T-cell (primary cell): ENCODE results near the gene LRRC2. TPM values are rescaled to one million over a fixed set of nuclear protein-coding genes. Genes with fewer than 3 reads are reported as not detected.

Experiments used
- ATAC-seq, 4 experiments: fragments of 200-7000 bp in 3 of 4; fragments of 150-1000 bp in 1 of 4; cut with Tn5 transposase; replicated peaks in 1 of 4; 1 replicate in 3 of 4; 2 replicates in 1 of 4; pipeline ENCODE4 v1.10.0; 2021; ENCODE audit warnings: moderate library complexity in 3 of 4, mild to moderate bottlenecking in 2 of 4, moderate number of reproducible peaks in 1 of 4
- CTCF ChIA-PET, 2 donors: fragments of 300-600 bp; sonication (Branson Sonifier 250); formaldehyde crosslinking; loops; one replicate each; lab custom pipeline; 2022; ENCODE audit warnings: antibody characterized with exemption in 2 of 2; lab: Charles Lee
- POLR2A ChIA-PET, 2 donors: fragments of 300-600 bp; sonication (Branson Sonifier 250); formaldehyde crosslinking; loops; one replicate each; lab custom pipeline; 2022; ENCODE audit warnings: antibody characterized with exemption in 2 of 2; lab: Charles Lee
- DNase-seq, 35 experiments: peaks; one replicate each; pipeline versions ENCODE4 v3.0.0 to v3.0.0-alpha.2; 2013 to 2023
- H3K27ac ChIP-seq: one replicate; pipeline ENCODE4 v1.5.1; 2013; ENCODE audit warnings: low read length
- H3K27me3 ChIP-seq, 2 experiments: replicated peaks in 1 of 2; 1 replicate in 1 of 2; 2 replicates in 1 of 2; pipeline versions ENCODE4 v1.6.1 to v1.7.0; 2013; ENCODE audit warnings: low read length in 1 of 2, mixed read lengths in 1 of 2; ENCODE audit not compliant: control insufficient read depth in 2 of 2, insufficient read depth in 2 of 2; ENCODE audit errors: extremely low read depth in 1 of 2
- H3K36me3 ChIP-seq, 2 donors: 1 replicate in 1 of 2; 2 replicates in 1 of 2; pipeline versions ENCODE4 v1.6.1 to v1.7.0; 2013; ENCODE audit warnings: low read length in 1 of 2; ENCODE audit not compliant: control insufficient read depth in 2 of 2, insufficient read depth in 1 of 2; ENCODE audit errors: extremely low read depth in 1 of 2
- H3K4me1 ChIP-seq, 2 experiments: 1 replicate in 1 of 2; 2 replicates in 1 of 2; pipeline versions ENCODE4 v1.6.1 to v1.7.0; 2013; ENCODE audit warnings: low read length in 2 of 2, mixed read lengths in 1 of 2; ENCODE audit not compliant: insufficient read depth in 2 of 2, control insufficient read depth in 1 of 2; ENCODE audit errors: extremely low read depth in 1 of 2
- H3K4me3 ChIP-seq, 2 donors: 1 replicate in 1 of 2; 2 replicates in 1 of 2; pipeline versions ENCODE4 v1.5.1 to v1.7.0; 2013; ENCODE audit warnings: mild to moderate bottlenecking in 2 of 2, low read length in 1 of 2, moderate library complexity in 1 of 2; ENCODE audit not compliant: control insufficient read depth in 1 of 2; ENCODE audit errors: extremely low read depth in 1 of 2
- H3K9me3 ChIP-seq: 2 replicates; pipeline ENCODE4 v1.7.0; 2013
- H3K27ac Mint-ChIP-seq, 2 donors: one replicate each; pipeline ENCODE4 v1.8.0; 2020 to 2021; ENCODE audit warnings: mild to moderate bottlenecking in 2 of 2, mixed read lengths in 2 of 2
- H3K27me3 Mint-ChIP-seq, 2 donors: one replicate each; pipeline ENCODE4 v1.8.0; 2021 to 2022; ENCODE audit warnings: mixed read lengths in 2 of 2
- H3K36me3 Mint-ChIP-seq: one replicate; pipeline ENCODE4 v1.8.0; 2021; ENCODE audit warnings: mixed read lengths
- H3K4me1 Mint-ChIP-seq, 3 donors: one replicate each; pipeline ENCODE4 v1.8.0; 2020 to 2022; ENCODE audit warnings: mixed read lengths in 3 of 3, mild to moderate bottlenecking in 1 of 3
- H3K4me3 Mint-ChIP-seq, 3 donors: one replicate each; pipeline ENCODE4 v1.8.0; 2020 to 2022; ENCODE audit warnings: mild to moderate bottlenecking in 3 of 3, mixed read lengths in 3 of 3, moderate library complexity in 3 of 3
- H3K9me3 Mint-ChIP-seq, 3 donors: one replicate each; pipeline ENCODE4 v1.8.0; 2020 to 2022; ENCODE audit warnings: mixed read lengths in 3 of 3
- WGBS: methylation state at CpG from one replicate; pipeline ENCODE4 v1.1.5; 2013; ENCODE audit warnings: missing lambda C conversion rate; ENCODE audit not compliant: insufficient coverage; 5-methylcytosine and 5-hydroxymethylcytosine counted together
- total RNA-seq, 35 experiments: library from RNA in 6 of 35; stranded (reverse) in 6 of 35; fragments of 120-200 nt in 1 of 35; gene quantifications; one replicate each; pipeline versions ENCODE4 v1.2.1 to v1.2.4 and lab custom pipeline; 2013 to 2026

Gene LRRC2
- total RNA-seq, 5 donors from 2014 or later (not counting 1 experiment from before 2014, with no cell fraction given): 0.30 to 1.9 (median 1.0) TPM

DNA sequence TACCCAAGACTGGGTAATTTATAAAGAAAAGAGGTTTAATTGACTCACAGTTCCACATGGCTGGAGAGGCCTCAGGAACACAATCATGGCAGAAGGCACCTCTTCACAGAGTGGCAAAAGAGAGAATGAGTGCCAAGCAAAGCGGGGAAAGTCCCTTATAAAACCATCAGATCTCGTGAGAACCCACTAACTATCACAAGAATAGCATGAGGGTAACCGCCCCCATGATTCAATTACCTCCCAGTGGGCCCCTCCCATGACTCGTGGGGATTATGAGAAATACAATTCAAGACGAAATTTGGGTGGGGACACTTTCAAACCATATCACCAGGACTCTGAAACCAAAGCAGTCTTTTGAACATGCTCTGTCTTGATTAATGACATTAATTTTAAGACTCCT lies 61.3 kb downstream of the LRRC2 start:
- peak in 2 of 4 experiments; percentile 11 to 29 for ATAC-seq

GRCh38 chr3:46503200-46503874 lies 62.8 kb downstream of the LRRC2 start:
- H3K9me3 ChIP-seq: no peaks in the 10 kb centered on the region
- no peaks in the 10 kb centered on the region for H3K36me3 Mint-ChIP-seq
- H3K4me3 ChIP-seq: no peak overlapping the region
- no peaks in the 10 kb centered on the region for H3K9me3 Mint-ChIP-seq
- ATAC-seq (no peak), DNase-seq (no peak)
- peaks cover 0 to 10% of the 10 kb centered on the region in 2 experiments for H3K4me1 ChIP-seq
- no peaks in the 10 kb centered on the region for H3K27me3 ChIP-seq
- H3K36me3 ChIP-seq: no peaks in the 10 kb centered on the region
- peaks cover 5 to 23% (median 22%) of the 10 kb centered on the region in 3 donors for H3K4me1 Mint-ChIP-seq
- WGBS: 75% methylated on average over 2 of the region's 7 CpGs
- POLR2A ChIA-PET: interaction anchor here in 1 of 2 donors (0.6 kb wide), 1 partner anchor 122 kb away, joined by 3 read pairs; no protein-coding TSS in a partner anchor
- no peak overlapping the region for H3K27ac ChIP-seq
- peaks cover 0 to 2% of the 10 kb centered on the region in 2 donors for H3K27me3 Mint-ChIP-seq
- H3K27ac Mint-ChIP-seq: no peak overlapping the region
- CTCF ChIA-PET: interaction anchor here in 1 of 2 donors (0.6 kb wide), 1 partner anchor 134 kb away, joined by 3 read pairs; no protein-coding TSS in a partner anchor
- H3K4me3 Mint-ChIP-seq: no peak overlapping the region

More for the DNA sequence above, 61.3 kb downstream of the LRRC2 start:
- Histone ChIP-seq H3K4me3 (no peak overlapping the region), H3K27ac (no peak overlapping the region), H3K4me1 (peaks cover 0 to 10% of the 10 kb centered on the region in 2 experiments), H3K27me3 (no peaks in the 10 kb centered on the region), H3K9me3 (no peaks in the 10 kb centered on the region), H3K36me3 (no peaks in the 10 kb centered on the region)
- no peaks in the 10 kb centered on the region for H3K36me3 Mint-ChIP-seq
- peaks cover 0 to 2% of the 10 kb centered on the region in 2 donors for H3K27me3 Mint-ChIP-seq
- no peak overlapping the region for H3K4me3 Mint-ChIP-seq
- ChIA-PET POLR2A (no interaction called here), CTCF (no interaction called here)
- H3K9me3 Mint-ChIP-seq: no peaks in the 10 kb centered on the region
- no peak overlapping the region for H3K27ac Mint-ChIP-seq
- H3K4me1 Mint-ChIP-seq: peaks cover 5 to 22% (median 18%) of the 10 kb centered on the region in 3 donors
- no CpG with 5 or more reads among the region's 5 CpGs for WGBS
- DNase-seq: peak in 2 of 35 experiments; percentile 13 to 40

GRCh38 chr3:46501702-46502101 lies 64.4 kb downstream of the LRRC2 start:
- CTCF ChIA-PET: interaction anchor here in 1 of 2 donors (0.7 kb wide), 1 partner anchor 797 kb away, joined by 3 read pairs; no protein-coding TSS in a partner anchor
- no peak for ATAC-seq
- DNase-seq: no peak
- Mint-ChIP-seq H3K4me1 (peaks cover 14 to 30% (median 23%) of the 10 kb centered on the region in 3 donors), H3K27ac (no peak overlapping the region), H3K4me3 (no peak overlapping the region), H3K9me3 (no peaks in the 10 kb centered on the region), H3K36me3 (no peaks in the 10 kb centered on the region), H3K27me3 (peaks cover 0 to 1% of the 10 kb centered on the region in 2 donors)
- peaks cover 4 to 12% of the 10 kb centered on the region in 2 experiments for H3K4me1 ChIP-seq
- H3K27ac ChIP-seq: no peak overlapping the region
- POLR2A ChIA-PET: no interaction called here
- no peaks in the 10 kb centered on the region for H3K27me3 ChIP-seq
- no peaks in the 10 kb centered on the region for H3K9me3 ChIP-seq
- no peaks in the 10 kb centered on the region for H3K36me3 ChIP-seq
- no peak overlapping the region for H3K4me3 ChIP-seq
- WGBS: 88% methylated on average over 4 of the region's 4 CpGs

DNA sequence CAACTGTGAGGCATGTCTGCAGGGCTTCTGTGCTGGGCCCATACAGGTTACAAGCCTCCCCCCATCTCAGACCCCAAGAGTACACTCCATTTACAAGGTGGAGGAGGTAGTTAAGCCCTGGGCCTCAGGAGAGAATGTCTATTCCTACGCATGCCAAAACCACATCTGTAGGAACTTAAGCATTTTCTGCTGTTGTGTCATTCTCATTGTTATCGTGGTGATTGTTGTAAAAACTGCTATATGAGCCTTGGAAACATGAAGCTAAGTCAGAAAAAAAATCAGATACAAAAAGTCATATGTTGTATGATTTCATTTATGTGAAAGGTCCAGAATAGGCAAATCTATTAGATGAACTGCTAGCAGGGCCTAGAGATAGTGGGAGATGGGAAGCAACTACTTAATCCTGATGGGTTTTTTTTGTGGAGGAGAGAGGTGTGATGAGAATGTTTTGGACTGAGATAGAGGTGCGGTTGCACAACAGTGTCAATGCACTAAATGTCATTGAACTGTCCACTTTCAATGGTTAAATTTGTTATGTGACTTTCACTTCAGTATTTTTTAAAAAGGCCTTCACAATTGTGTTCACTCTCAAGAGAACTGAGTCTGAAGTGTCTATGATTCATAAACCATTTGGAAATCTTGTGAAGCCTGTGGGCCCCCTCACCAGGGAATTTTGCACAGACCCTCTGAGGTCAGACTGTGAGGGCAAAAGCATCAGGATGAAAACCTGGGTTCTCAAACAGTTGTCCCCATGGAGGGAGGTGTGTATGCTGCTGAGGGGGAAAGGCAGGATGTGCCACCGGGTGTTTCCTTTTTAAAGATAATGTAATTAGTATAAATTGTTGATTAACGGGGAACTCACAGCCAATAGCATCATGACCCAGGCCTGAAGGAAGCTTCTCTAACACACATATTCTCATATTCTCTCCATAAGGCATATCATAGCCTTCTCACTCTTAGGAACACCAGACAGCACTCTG lies 65.2 kb downstream of the LRRC2 start:
- CTCF ChIA-PET: no interaction called here
- no CpG with 5 or more reads among the region's 5 CpGs for WGBS
- Histone ChIP-seq H3K36me3 (no peaks in the 10 kb centered on the region), H3K4me3 (no peak overlapping the region), H3K4me1 (peaks cover 4 to 15% of the 10 kb centered on the region in 2 experiments), H3K9me3 (no peaks in the 10 kb centered on the region), H3K27ac (no peak overlapping the region), H3K27me3 (no peaks in the 10 kb centered on the region)
- DNase-seq (no peak), ATAC-seq (no peak)
- Mint-ChIP-seq H3K4me1 (peaks cover 17 to 33% (median 23%) of the 10 kb centered on the region in 3 donors), H3K9me3 (no peaks in the 10 kb centered on the region), H3K4me3 (no peak overlapping the region), H3K27ac (no peak overlapping the region), H3K27me3 (peaks cover 0 to 2% of the 10 kb centered on the region in 2 donors), H3K36me3 (no peaks in the 10 kb centered on the region)
- POLR2A ChIA-PET: no interaction called here

DNA sequence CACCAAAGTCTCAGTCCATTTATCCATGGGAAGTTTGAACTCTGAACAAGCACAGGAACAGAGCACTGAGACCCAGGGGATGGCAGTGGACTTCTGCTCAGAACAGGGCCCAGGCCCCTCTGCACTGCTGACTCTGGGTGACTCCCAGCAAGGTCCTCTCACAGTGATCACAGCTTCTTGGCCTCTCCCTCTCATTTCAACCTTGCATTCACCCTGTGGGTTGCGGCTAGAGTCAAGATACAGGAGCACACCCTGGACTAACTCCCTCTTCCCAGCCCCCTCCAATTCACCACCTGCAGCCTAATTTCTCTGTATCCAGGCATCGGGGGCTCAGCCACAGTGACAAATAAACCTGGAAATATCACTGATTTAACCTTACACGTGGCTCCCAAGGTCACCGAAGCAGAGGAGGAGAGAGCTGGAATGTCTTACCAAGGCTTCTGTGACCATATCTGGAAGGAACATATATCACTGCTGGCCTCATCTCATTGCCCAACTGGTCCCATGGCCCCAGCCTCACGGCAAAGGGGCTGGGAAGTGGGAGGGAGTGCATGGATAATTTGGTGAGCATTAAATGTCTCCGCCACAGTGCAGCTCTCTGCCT lies 67.1 kb downstream of the LRRC2 start:
- WGBS: 100% methylated on average over 4 of the region's 6 CpGs
- H3K27me3 ChIP-seq: no peaks in the 10 kb centered on the region
- Mint-ChIP-seq H3K9me3 (no peaks in the 10 kb centered on the region), H3K4me3 (no peak overlapping the region), H3K4me1 (peaks cover 16 to 24% (median 22%) of the 10 kb centered on the region in 3 donors), H3K36me3 (no peaks in the 10 kb centered on the region), H3K27ac (no peak overlapping the region), H3K27me3 (peaks cover 0 to 2% of the 10 kb centered on the region in 2 donors)
- DNase-seq: no peak
- no peak for ATAC-seq
- no peak overlapping the region for H3K4me3 ChIP-seq
- no peaks in the 10 kb centered on the region for H3K9me3 ChIP-seq
- H3K4me1 ChIP-seq: peaks cover 4 to 15% of the 10 kb centered on the region in 2 experiments
- H3K27ac ChIP-seq: no peak overlapping the region
- POLR2A ChIA-PET: no interaction called here
- CTCF ChIA-PET: interaction anchor here (0.6 to 1.6 kb wide), 4 partner anchors 10 to 1935 kb away, joined by 3 to 6 read pairs (median 4); no protein-coding TSS in a partner anchor
- H3K36me3 ChIP-seq: no peaks in the 10 kb centered on the region
